ENCODE measurements around the gene AURKAIP1. TPM values are rescaled to one million over a fixed set of nuclear protein-coding genes. Genes with fewer than 3 reads are reported as not detected.
"Not testable (repeated sequence)": the region's sequence is repeated elsewhere in the genome, so short reads cannot be mapped to it uniquely, and the experiment has no call there.

The AURKAIP1 gene
- total RNA-seq, 1 experiment from 2014 or later, result 196 TPM

DNA sequence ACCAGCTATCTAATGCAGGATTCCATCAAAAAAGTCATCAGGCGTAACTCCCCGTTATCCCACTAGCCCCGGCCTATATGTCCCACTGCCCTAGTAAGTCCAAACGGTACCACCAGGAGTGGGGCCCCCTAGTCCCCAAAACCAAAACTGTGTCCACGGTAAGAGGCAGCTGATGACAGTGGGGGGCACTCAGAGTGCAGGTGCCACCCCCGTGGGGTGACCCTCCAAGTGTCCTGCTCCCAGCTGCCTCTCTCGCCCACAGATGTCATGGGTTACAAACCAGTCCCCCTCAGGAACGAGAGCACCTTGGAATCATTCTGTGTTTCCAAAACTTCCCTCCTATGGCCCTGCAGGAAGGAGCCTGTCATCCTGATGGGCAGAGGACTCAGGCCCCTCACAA is 10.9 kb upstream of the AURKAIP1 start:
- no CpG with 5 or more reads among the region's 8 CpGs for WGBS (ENCODE audit: extremely low coverage, insufficient read length, low lambda C conversion rate)
- Mint-ChIP-seq H3K36me3 (ENCODE audit: insufficient read depth in 1 of 3, low read depth in 3 of 3) (peaks cover 40 to 67% (median 51%) of the 10 kb centered on the region in 3 experiments; a peak in 6 of 7 replicates), H3K27ac (no peak overlapping the region), H3K9me3 (no peaks in the 10 kb centered on the region), H3K4me3 (no peak overlapping the region), H3K4me1 (peaks cover 4% of the 10 kb centered on the region in 2 experiments; a peak in 1 of 4 replicates), H3K27me3 (ENCODE audit: low read depth) (no peaks in the 10 kb centered on the region)
- Histone ChIP-seq H3K14ac (ENCODE audit: insufficient read depth, low read length) (no peak overlapping the region), H2BK120ac (ENCODE audit: low read depth, low read length, poor library complexity, severe bottlenecking) (no peak overlapping the region), H2BK15ac (ENCODE audit: low read depth, low read length) (no peak overlapping the region), H3K27ac (ENCODE audit: insufficient read length, low read depth, low read length) (no peak overlapping the region), H3K27me3 (ENCODE audit: insufficient read depth, low read length) (no peaks in the 10 kb centered on the region), H2AFZ (ENCODE audit: low read length) (no peak overlapping the region), H3K9me3 (ENCODE audit: control insufficient read depth, low read depth, low read length) (no peaks in the 10 kb centered on the region), H3K23ac (ENCODE audit: insufficient read length, low read depth, low read length) (no peak overlapping the region), H4K8ac (replicated peaks; ENCODE audit: insufficient read length, low read depth, low read length) (no peak overlapping the region), H2AK5ac (ENCODE audit: insufficient read length, low read length) (no peak overlapping the region), H2BK20ac (ENCODE audit: low read depth, low read length, poor library complexity, severe bottlenecking) (no peak overlapping the region), H3K18ac (ENCODE audit: insufficient read length, low read depth, low read length) (no peak overlapping the region), H3K79me1 (ENCODE audit: insufficient read depth, low read depth, low read length, poor library complexity, severe bottlenecking) (peaks cover 3% of the 10 kb centered on the region), H3K56ac (ENCODE audit: insufficient read length, low read depth, low read length) (no peak overlapping the region), H4K20me1 (ENCODE audit: control insufficient read depth, insufficient read depth, insufficient read length) (no peaks in the 10 kb centered on the region), H3K23me2 (ENCODE audit: insufficient read length, low read depth, low read length, poor library complexity, severe bottlenecking) (no peaks in the 10 kb centered on the region), H3K4me1 (ENCODE audit: insufficient read depth, low read length) (no peaks in the 10 kb centered on the region), H2BK12ac (ENCODE audit: insufficient read length, low read depth, low read length) (no peak overlapping the region), H4K5ac (ENCODE audit: insufficient read length, low read depth, low read length) (no peak overlapping the region), H3T11ph (ENCODE audit: low read length) (no peak overlapping the region), H3K4ac (ENCODE audit: low read depth, low read length) (no peak overlapping the region), H3K9ac (ENCODE audit: extremely low read depth, insufficient read length, low read length) (no peak overlapping the region), H2BK5ac (ENCODE audit: insufficient read length, low read length) (no peak overlapping the region), H4K91ac (ENCODE audit: insufficient read length, low read depth, low read length) (no peak overlapping the region), H3K79me2 (ENCODE audit: insufficient read depth, low read length) (no peaks in the 10 kb centered on the region), H3K4me2 (ENCODE audit: insufficient read depth, insufficient read length, low read length) (no peak overlapping the region)
- TF ChIP-seq, protein P1, sequence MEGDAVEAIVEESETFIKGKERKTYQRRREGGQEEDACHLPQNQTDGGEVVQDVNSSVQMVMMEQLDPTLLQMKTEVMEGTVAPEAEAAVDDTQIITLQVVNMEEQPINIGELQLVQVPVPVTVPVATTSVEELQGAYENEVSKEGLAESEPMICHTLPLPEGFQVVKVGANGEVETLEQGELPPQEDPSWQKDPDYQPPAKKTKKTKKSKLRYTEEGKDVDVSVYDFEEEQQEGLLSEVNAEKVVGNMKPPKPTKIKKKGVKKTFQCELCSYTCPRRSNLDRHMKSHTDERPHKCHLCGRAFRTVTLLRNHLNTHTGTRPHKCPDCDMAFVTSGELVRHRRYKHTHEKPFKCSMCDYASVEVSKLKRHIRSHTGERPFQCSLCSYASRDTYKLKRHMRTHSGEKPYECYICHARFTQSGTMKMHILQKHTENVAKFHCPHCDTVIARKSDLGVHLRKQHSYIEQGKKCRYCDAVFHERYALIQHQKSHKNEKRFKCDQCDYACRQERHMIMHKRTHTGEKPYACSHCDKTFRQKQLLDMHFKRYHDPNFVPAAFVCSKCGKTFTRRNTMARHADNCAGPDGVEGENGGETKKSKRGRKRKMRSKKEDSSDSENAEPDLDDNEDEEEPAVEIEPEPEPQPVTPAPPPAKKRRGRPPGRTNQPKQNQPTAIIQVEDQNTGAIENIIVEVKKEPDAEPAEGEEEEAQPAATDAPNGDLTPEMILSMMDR (conservative IDR thresholded peaks at IDR 0.05), result no peak
- DNase-seq, result no peak

GRCh38 chr1:1385339-1385738 is 10.3 kb upstream of the AURKAIP1 start:
- H4K8ac ChIP-seq (replicated peaks; ENCODE audit: insufficient read length, low read depth, low read length); H3T11ph ChIP-seq (ENCODE audit: low read length); H2BK15ac ChIP-seq (ENCODE audit: low read depth, low read length); H2BK120ac ChIP-seq (ENCODE audit: low read depth, low read length, poor library complexity, severe bottlenecking); DNase-seq; H3K79me2 ChIP-seq (ENCODE audit: insufficient read depth, low read length); H2BK20ac ChIP-seq (ENCODE audit: low read depth, low read length, poor library complexity, severe bottlenecking); H3K23ac ChIP-seq (ENCODE audit: insufficient read length, low read depth, low read length); H2BK5ac ChIP-seq (ENCODE audit: insufficient read length, low read length); H2BK12ac ChIP-seq (ENCODE audit: insufficient read length, low read depth, low read length); H3K23me2 ChIP-seq (ENCODE audit: insufficient read length, low read depth, low read length, poor library complexity, severe bottlenecking); H3K4me3 Mint-ChIP-seq; H3K4me1 ChIP-seq (ENCODE audit: insufficient read depth, low read length); H3K14ac ChIP-seq (ENCODE audit: insufficient read depth, low read length); H4K91ac ChIP-seq (ENCODE audit: insufficient read length, low read depth, low read length); H3K4ac ChIP-seq (ENCODE audit: low read depth, low read length); H4K5ac ChIP-seq (ENCODE audit: insufficient read length, low read depth, low read length); H2AK5ac ChIP-seq (ENCODE audit: insufficient read length, low read length); H2AFZ ChIP-seq (ENCODE audit: low read length); H4K20me1 ChIP-seq (ENCODE audit: control insufficient read depth, insufficient read depth, insufficient read length); H3K4me2 ChIP-seq (ENCODE audit: insufficient read depth, insufficient read length, low read length); H3K9ac ChIP-seq (ENCODE audit: extremely low read depth, insufficient read length, low read length); H3K9me3 ChIP-seq (ENCODE audit: control insufficient read depth, low read depth, low read length); H3K56ac ChIP-seq (ENCODE audit: insufficient read length, low read depth, low read length); H3K27me3 Mint-ChIP-seq (ENCODE audit: low read depth); H3K9me3 Mint-ChIP-seq; H3K4me1 Mint-ChIP-seq; H3K27me3 ChIP-seq (ENCODE audit: insufficient read depth, low read length); H3K27ac ChIP-seq (ENCODE audit: insufficient read length, low read depth, low read length); H3K18ac ChIP-seq (ENCODE audit: insufficient read length, low read depth, low read length); H3K79me1 ChIP-seq (ENCODE audit: insufficient read depth, low read depth, low read length, poor library complexity, severe bottlenecking); H3K27ac Mint-ChIP-seq: not testable (repeated sequence)
- H3K36me3 Mint-ChIP-seq (ENCODE audit: insufficient read depth in 1 of 3, low read depth in 3 of 3), result peaks cover 34 to 62% (median 45%) of the 10 kb centered on the region in 3 experiments; a peak in 6 of 7 replicates
- no CpG with 5 or more reads among the region's 29 CpGs for WGBS (ENCODE audit: extremely low coverage, insufficient read length, low lambda C conversion rate)

All from H9 (cell line).